ENCODE measurements around the gene MRPS10.
A peak's percentile ranks its signal among the peaks of the same experiment; 100 is the strongest.
"Not testable (repeated sequence)": the region's sequence is repeated elsewhere in the genome, so short reads cannot be mapped to it uniquely, and the experiment has no call there.

The MRPS10 gene

GRCh38 chr6:42173101-42173500, 44.6 kb downstream of the MRPS10 start, which contains the start of gene GUCA1A:
TSS of gene GUCA1A (plus strand) at chr6:42173364. CDS start at chr6:42173614, 250 bp downstream.
- DNase-seq: no peak

- DNase-seq: no peak
These were observed 45.7 kb downstream of the MRPS10 start for GRCh38 chr6:42171813-42172581.

- not testable (repeated sequence) for DNase-seq
These were observed 47.9 kb downstream of the MRPS10 start for GRCh38 chr6:42169780-42170179.

- DNase-seq: no peak
These were observed 49.0 kb downstream of the MRPS10 start for GRCh38 chr6:42168650-42169049.

- peak; percentile 79 to 87 for DNase-seq
These were observed 51.1 kb downstream of the MRPS10 start for GRCh38 chr6:42166444-42167141.

DNA sequence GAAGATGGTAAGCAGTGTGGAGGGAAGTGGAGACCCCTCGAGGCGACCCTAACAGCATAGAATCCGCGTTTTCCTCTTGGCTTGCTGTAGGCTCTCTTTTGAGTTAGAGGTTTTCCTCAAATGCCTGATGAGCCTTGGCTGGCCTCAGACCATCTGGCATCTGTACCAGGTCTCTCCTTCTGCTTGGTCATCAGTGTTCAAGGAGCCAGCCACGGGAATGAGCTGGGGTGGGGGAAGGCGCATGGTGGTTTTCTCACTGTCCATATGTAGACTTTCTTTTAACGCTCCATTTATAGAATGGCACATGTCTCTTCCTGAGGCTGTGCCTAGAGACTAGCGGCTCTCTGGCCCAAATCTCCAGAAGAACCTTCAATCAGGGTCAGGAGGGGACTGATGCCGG, 52.6 kb downstream of the MRPS10 start:
- DNase-seq: no peak

DNA sequence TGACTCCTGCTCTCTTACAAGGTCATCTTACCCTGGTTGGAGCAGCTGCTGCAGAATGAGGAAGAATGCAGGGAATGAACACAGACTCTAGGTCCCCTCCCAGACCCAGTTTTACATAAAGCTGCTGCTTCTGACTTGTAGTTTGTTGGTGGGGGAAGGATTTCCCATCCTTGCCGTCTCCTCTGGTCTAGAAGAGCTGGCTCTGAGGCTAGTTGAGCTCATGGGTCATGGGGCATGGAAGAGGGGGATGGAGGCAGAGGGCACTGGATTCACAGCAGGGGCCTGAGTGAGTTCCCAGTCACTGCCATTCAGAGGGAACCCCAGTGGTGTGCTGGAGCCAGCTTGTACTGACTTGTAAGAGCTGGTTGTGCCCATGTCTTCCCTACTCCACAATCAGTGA, 53.7 kb downstream of the MRPS10 start:
- DNase-seq: no peak

- DNase-seq: no peak
These were observed 54.8 kb downstream of the MRPS10 start for GRCh38 chr6:42162812-42163211.

DNA sequence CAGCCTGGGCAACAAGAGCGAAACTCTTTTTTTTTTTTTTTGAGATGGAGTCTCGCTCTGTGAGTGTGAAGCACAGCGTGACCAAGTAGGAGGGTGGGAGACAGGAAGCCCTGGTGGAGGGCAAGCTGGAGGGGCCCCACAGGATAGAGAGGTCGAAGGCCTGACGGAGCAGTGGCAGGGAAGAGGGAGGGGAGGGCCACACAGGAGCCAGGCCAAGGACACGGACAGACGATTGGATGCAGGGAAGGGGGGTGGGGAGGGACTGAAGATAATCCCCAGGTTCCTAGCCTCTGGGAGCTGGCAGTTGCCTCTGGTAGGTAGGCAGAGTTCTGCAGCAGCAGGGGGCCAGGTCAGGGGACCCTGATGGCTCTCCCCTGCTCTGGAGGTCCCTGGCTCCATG, 55.3 kb downstream of the MRPS10 start:
- no peak for DNase-seq

- DNase-seq: no peak
These were observed 58.1 kb downstream of the MRPS10 start for GRCh38 chr6:42159431-42160024.

DNA sequence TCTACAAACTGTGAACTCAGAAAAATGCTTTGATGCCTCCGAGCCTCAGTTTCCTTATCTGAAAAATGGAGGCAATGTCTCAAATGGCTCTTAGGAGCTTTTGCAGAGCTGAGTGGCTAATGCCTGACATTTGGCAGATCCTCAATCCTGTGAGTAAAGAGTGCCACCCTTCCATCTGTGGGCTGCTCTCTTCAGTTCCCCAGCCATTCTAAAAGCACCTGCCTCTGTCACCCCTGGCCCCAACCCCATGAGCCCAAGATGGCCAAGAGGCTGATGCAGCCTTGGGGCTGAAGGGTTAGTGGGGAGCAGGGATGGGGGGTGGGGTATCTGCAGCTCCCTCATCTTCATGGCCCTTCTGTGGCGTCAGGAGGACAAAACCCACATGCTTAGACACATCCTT, 59.0 kb downstream of the MRPS10 start:
- DNase-seq: no peak

DNA sequence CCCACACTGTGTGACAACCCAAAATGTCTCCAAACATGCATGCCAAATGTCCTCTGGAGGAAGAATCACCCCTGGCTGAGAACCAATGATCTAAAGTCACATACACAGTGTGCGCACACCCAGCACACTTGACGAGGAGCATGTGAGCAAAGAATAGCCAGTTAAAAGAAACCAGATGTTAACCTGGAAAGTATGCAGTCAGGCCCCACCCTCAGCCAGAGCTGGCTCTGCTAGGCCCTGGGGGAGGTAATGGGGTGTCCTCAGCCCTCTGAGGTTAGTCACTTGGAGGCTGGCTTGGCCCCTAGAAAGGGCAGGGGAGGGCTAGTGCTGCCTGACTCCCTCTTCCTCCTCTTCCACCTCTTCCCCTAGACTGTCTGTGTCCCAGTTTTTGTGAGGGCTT, 59.6 kb downstream of the MRPS10 start:
- DNase-seq: no peak

Data from stimulated activated CD4-positive, alpha-beta T cell treated with anti-CD3 and anti-CD28 coated beads, Interleukin-2, amount 100 ng/mL, for 24 hours (primary cell).